ELR (cell line): Measurements from ENCODE around the gene SETBP1.
A peak's percentile ranks its signal among the peaks of the same experiment; 100 is the strongest.

ENCODE experiments used
- DNase-seq: peaks from one replicate; pipeline ENCODE4 v3.0.0-alpha.2; 2015; ENCODE audit warnings: low read depth

Gene SETBP1

DNA sequence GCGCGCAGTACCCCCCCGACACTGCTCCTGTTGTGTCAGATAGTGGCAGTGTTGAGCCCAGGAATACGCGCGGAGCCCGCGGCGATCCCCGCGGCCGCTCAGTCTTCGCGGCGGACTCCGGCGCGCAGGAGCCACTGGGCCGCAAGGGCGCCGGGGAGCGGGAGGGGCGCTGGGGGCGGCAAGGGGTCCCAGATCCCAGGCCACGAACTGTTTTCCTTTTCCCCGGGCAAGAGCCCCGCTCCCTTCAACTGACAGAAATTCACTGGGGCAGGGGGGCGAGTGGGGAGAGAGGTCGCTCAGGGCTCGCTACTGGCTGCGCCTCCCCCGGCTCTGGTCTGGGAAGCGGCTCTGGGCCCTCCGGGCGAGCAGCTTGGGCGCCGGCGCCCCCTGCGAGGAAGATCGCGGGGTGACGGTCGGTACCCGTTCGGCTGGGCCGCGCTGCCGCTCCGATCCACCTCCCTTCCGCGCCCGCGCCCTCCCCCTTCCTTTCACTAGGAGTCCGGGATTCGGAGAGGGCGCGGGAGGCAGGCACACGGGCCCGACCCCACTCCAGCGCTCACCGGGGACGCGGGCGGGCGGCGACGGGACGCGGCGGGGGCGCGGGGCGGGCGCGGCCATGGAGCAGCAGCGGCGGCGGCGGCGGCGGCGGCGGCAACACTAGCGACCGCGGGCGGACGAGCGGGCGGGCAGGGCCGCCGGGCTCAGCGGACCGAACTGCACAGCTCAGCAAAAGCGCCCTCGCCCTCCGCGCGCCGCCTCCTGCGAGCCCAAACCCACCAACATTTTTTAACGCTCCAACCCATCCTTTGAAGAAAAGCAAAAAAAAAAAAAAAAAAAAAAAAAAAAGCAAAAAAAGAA, 1.4 kb upstream of the SETBP1 start:
- peak; percentile 72 for DNase-seq

DNA sequence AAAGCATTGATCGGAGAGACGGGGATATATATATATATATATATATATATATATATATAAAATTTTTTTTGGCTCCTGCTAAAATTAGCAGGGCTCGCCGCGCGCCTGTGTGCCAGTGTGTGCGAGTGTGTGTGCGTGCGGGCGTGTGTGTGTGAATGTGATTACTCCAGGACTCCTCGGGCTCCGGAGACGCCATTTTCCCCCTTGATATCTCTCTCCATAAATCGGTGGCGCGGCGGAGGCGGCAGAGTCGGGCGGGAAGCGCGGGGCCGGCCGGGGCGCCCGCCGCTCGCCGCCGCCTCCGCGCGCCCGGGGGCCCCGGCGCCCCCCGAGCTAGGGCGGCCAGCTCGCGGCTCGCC, 795 bp upstream of the SETBP1 start:
- DNase-seq = peak; percentile 45

- no peak for DNase-seq
These were observed 635 bp downstream of the SETBP1 start for GRCh38 chr18:44681076-44681970.

GRCh38 chr18:44682201-44682870, 1.6 kb downstream of the SETBP1 start:
- no peak for DNase-seq

GRCh38 chr18:44682871-44683221, 2.2 kb downstream of the SETBP1 start:
- no peak for DNase-seq

DNA sequence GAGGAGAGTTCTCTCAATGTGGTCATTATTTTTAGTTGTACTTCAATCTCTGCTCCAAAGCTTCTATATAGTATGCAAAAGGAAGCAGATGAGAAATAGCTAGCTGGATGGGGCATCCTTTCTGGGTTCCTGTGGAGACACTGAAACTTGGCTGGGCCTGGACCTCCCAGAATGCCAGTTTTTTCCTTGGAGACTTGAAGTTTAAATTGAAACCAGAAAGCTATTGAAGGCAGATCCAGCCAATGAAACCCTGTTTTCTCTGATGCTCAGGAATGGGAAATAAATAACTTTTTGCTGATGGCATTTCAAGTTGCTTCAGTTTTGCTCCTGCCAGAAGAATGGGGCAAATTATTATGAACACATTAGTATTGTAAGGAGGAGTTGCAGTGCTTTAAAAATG, 2.9 kb downstream of the SETBP1 start:
- DNase-seq = no peak

DNA sequence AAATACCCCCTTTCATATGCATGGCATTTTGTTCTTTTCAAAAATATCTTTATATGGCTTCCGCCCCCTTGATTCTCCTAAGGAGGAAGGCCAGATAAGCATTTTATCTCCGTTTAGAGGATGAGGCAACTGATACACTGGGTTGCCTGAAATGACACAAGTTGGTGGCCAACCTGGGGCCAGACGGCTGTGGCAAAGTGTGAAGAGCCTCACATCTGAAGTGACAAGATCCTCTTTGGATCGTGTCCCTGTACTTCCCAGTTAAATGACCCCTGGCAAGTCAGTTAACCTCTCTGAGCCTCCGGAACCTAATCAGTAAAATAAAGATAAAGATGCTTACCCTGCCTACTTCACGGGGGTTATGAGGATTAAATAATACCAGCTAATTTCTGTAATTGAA, 4.6 kb downstream of the SETBP1 start:
- DNase-seq = no peak

GRCh38 chr18:44686156-44686555, 5.5 kb downstream of the SETBP1 start:
- DNase-seq = no peak

DNA sequence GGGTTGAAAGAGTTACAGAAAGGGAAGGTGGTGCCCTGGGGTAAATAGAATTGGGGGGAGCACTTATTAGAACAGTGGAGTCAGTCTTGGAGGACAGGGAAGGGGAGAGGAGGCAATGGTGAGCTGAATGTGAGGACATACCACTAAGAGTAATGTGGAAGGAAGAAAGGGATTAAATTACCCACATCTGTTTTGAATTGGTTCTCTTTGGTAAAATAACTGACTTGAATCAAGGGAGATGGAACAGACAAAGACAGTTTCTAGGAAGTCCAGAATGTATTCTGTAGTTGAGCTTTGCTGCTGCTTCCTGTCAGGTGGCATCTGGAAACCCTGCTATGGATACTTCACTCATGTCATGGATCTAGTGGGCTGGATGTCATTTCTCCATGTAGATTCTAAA, 6.7 kb downstream of the SETBP1 start:
- DNase-seq = no peak

DNA sequence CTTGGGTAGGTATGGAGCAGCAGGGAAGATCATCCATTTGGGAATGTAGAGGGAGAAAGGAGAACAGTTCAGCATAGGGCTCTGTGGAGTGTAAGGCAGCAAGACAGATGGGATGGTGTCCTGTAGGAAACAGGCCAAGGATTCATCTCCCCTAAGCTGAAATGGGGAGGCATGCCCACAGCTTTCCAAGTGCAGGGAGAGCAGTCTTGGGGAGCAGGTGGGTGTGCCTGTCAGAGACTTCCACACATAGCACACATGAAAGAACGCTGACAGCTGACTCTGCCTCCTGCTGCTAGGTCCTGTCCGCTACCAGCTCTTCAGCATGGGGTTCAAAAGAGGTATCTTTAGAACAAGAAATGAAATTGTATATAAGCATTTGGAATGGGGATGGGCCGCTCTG, 9.0 kb downstream of the SETBP1 start:
- DNase-seq = no peak

DNA sequence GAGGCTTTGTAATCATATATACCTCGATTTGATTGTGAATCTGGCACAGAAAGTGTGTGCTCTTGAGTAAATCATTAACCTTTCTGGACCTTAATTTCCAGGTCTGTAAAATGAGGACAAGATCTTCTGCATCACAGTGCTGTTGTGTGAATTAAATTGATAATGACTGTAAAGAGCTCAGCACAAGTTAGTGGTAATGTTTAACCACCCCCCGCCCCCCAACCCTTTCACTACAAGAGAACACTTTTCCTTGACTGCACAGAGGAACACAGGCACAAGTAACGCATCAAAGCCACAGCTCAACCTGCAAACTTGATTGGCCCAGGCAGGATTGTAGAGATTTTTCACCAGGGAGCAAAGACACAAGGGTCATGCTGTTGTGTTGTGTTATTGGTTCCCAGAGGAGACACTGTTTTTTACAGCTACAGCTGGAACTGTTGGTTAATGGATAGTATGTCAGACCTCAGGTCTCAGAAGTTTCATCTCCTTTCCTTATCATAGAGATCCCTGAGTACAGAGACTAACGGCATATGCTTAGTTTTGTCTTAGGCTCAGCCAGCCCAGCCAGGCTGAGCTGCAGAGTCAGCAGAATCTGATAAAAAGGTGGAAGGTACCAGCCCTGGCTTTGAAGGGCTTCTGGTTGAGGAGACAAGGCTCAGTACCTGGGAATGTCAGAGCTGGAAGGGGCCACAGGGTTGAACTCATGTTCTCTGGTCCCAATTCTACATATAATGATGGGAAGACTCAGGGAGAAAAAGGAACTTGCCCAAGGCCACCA, 10.6 kb downstream of the SETBP1 start:
- DNase-seq = no peak

GRCh38 chr18:44693030-44693784, 12.5 kb downstream of the SETBP1 start:
- peak; percentile 24 for DNase-seq

DNA sequence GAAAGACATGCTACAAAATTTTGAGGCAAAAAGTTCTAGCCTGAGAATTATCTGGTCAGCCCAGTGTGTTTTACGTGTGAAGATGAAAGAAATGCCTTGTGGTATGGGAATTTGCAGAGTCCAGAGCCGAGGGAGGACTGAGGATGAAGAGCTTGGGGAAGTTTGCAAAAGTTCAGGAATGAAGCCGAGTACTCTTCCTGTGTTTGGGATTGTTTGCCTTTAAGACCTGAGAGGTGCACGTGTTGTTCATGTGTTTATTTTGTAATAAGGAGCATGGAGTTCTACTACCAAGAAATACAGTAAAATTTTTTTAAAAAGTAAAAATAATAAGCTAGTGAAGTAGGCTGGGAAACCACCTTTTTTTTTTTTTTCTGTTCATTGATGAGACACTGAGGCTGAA, 14.8 kb downstream of the SETBP1 start:
- DNase-seq = no peak

GRCh38 chr18:44696892-44697291, 16.2 kb downstream of the SETBP1 start:
- DNase-seq = no peak

DNA sequence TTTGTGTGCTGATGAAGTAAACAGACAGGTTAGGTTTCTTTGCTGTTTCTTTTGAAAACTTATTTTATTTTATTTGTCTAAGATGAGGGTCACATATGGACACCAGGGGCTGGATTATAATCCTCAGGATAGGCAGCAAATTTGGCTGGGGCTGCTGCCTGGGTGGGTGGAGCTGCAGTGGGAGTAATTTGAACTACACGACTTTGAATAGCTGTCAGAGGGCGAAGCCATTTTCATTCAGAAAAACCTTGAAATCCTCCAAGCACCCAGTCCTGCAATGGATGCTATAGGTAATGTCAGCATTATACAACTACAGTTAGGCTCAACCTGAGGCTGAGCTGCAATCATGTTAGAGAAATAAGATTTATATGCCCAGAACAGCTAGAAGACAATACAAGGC, 16.6 kb downstream of the SETBP1 start:
- no peak for DNase-seq

DNA sequence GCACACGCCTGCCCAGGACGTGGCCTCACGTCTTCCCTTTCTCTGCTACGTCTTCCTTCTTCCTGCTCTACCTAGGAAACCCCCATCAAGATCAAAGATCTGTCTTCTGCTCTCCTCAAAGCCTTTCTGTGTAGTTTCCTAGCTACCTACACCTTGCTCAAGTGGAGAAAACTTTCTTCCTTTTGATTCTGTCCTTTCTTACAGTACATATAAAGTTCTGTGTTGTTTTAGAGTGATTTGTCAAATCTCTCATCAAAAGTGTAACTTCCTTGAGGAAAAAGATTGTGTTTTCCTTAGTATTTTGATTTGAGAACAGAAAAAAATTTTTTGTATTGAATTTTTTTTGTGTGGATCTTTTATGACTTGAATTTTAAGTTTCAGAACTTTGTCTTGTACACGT, 17.8 kb downstream of the SETBP1 start:
- no peak for DNase-seq

DNA sequence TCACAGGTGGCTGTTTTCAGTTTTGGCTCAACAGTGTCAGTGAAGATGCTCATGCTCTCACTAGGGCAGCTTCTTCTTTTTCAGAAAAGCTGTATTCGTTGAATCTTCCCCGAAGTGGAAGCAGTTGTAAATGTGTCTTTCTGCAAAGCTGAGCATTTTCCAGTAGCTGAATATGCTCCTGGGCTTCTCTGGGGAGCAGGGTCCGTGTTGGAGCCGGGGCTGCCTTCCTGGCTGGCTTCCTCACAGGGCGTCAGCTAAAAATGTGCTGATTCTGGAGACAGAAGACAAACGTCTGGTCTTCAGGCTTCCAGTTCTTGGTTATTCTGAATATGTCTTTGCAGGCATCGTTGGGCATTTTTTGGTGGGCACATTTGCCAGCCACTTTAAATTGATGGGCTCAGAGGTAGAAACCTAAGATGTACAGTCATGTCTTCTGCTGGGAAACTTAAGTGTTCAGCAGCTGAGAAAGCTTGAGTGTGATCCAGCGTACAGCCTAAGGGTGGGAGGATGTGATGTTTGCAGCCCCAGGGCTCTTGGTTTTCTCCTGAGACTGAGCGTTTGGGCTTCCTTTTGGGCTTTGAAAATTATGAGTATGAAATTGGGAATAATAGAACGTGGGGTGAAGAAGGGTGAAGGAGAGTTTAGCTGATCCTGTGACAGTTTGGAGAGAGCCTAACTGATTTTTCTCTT, 19.0 kb downstream of the SETBP1 start:
- no peak for DNase-seq

- peak; percentile 11 for DNase-seq
These were observed 20.0 kb downstream of the SETBP1 start for GRCh38 chr18:44700652-44701051.

DNA sequence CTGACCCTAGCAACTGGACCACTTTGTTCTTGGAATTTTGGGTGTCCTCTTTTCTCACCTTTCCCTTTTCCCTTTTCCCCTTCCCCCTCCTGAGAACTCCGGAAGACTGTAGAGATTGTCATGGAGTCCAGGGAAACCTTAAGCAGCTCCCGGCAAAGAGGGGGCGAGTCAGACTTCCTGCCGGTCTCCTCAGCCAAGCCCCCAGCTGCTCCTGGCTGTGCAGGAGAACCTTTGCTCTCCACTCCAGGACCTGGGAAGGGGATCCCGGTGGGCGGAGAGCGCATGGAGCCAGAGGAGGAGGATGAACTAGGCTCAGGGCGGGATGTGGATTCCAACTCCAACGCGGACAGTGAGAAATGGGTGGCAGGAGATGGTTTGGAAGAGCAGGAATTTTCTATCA, 20.5 kb downstream of the SETBP1 start:
- DNase-seq = peak; percentile 32

- DNase-seq = no peak
These were observed 21.9 kb downstream of the SETBP1 start for GRCh38 chr18:44702594-44702993.
